K562 (cell line): ENCODE results near the gene STX1A. TPM values are rescaled to one million over a fixed set of nuclear protein-coding genes. Genes with fewer than 3 reads are reported as not detected.

ENCODE experiments used
- ATAC-seq: fragments of 200-7000 bp; cut with Tn5 transposase; 3 replicates; pipeline ENCODE4 v1.9.1; 2020; ENCODE audit warnings: moderate library complexity
- BruUV-seq: library from RNA; stranded (reverse); fragments of 400-500 nt; replicated peaks from 2 replicates; lab custom pipeline; 2021; lab: Mats Ljungman, UMichigan
- CTCF ChIA-PET: fragments of 300-600 bp; formaldehyde crosslinking; extraction: SDS; loops from one replicate; lab custom pipeline; 2021; ENCODE audit warnings: low intra/inter-chr PET ratio; lab: Yijun Ruan, JAX
- POLR2A ChIA-PET: fragments of 300-600, 350-650 bp; sonication (Branson Sonifier 250); formaldehyde crosslinking; extraction: SDS; loops from one replicate; lab custom pipeline; 2021; ENCODE audit warnings: antibody characterized with exemption, inconsistent platforms; lab: Yijun Ruan, JAX
- DNase-seq, 4 experiments: peaks; one replicate each; pipeline versions ENCODE4 v3.0.0 to v3.0.0-alpha.2; 2011 to 2018; ENCODE audit warnings: low spot score in 3 of 4, mixed read lengths in 3 of 4; ENCODE audit errors: extremely low read depth in 1 of 4
- FAIRE-seq: peaks from 2 replicates; lab custom pipeline; 2011; peaks lifted over from hg19 to GRCh38; lab: Jason Lieb, UNC
- H2AFZ ChIP-seq: 2 replicates; pipeline ENCODE4 v1.6.0; 2011; ENCODE audit warnings: low read depth, low read length, control low read depth, inconsistent platforms
- H3K27ac ChIP-seq: fragments of 200-600 bp; 3 replicates; pipeline ENCODE4 v1.8.0; 2011; ENCODE audit warnings: low read depth, mild to moderate bottlenecking, control low read depth, inconsistent platforms, low read length, moderate library complexity, mixed read lengths; ENCODE audit errors: extremely low read depth
- H3K27me3 ChIP-seq, 2 experiments: fragments of 300-600 bp in 1 of 2; 2 replicates in 1 of 2; 3 replicates in 1 of 2; pipeline versions ENCODE4 v1.6.0 to v1.8.0; 2011; ENCODE audit warnings: inconsistent platforms in 2 of 2, low read length in 2 of 2, mild to moderate bottlenecking in 1 of 2, mixed read lengths in 1 of 2, moderate library complexity in 1 of 2; ENCODE audit not compliant: control insufficient read depth in 2 of 2, insufficient read depth in 2 of 2
- H3K36me3 ChIP-seq: fragments of 300-600 bp; 3 replicates; pipeline ENCODE4 v1.8.0; 2011; ENCODE audit warnings: mild to moderate bottlenecking, low read length, inconsistent platforms; ENCODE audit not compliant: control insufficient read depth, insufficient read depth
- H3K4me1 ChIP-seq, 2 experiments: fragments of 200-600 bp in 1 of 2; replicated peaks in 1 of 2; 2 replicates in 1 of 2; 3 replicates in 1 of 2; pipeline versions ENCODE4 v1.5.1 to v1.8.0; 2011; ENCODE audit warnings: inconsistent platforms in 2 of 2, low read length in 2 of 2, mild to moderate bottlenecking in 1 of 2, mixed read lengths in 1 of 2, moderate library complexity in 1 of 2; ENCODE audit not compliant: control insufficient read depth in 2 of 2, insufficient read depth in 2 of 2
- H3K4me2 ChIP-seq: 2 replicates; pipeline ENCODE4 v1.6.1; 2011; ENCODE audit warnings: low read length, control low read depth, inconsistent platforms, mixed read lengths; ENCODE audit not compliant: insufficient read depth
- H3K4me3 ChIP-seq: fragments of 200-600 bp; sonication (generic), shearing (Covaris generic); 2 replicates; pipeline ENCODE4 v1.5.1; 2016; ENCODE audit warnings: control low read depth, inconsistent platforms
- H3K79me2 ChIP-seq: fragments of 200-600 bp; 3 replicates; pipeline ENCODE4 v1.8.0; 2011; ENCODE audit warnings: low read length, inconsistent platforms; ENCODE audit not compliant: control insufficient read depth, insufficient read depth
- H3K9ac ChIP-seq, 2 experiments: 2 replicates each; pipeline versions ENCODE4 v1.6.0 to v1.6.1; 2011; ENCODE audit warnings: low read depth in 2 of 2, low read length in 2 of 2, control low read depth in 1 of 2, inconsistent platforms in 1 of 2, mild to moderate bottlenecking in 1 of 2, mixed read lengths in 1 of 2; ENCODE audit not compliant: insufficient read depth in 1 of 2
- H3K9me1 ChIP-seq: one replicate; pipeline ENCODE4 v1.6.0; 2011; ENCODE audit warnings: inconsistent platforms, mild to moderate bottlenecking, low read length, moderate library complexity; ENCODE audit not compliant: control insufficient read depth, insufficient read depth
- H3K9me3 ChIP-seq: replicated peaks from 2 replicates; pipeline ENCODE4 v1.5.1; 2011; ENCODE audit warnings: low read depth, low read length, inconsistent platforms; ENCODE audit not compliant: control insufficient read depth, insufficient read depth
- H4K20me1 ChIP-seq: replicated peaks from 2 replicates; pipeline ENCODE4 v1.6.1; 2011; ENCODE audit warnings: low read length, inconsistent platforms, mixed read lengths; ENCODE audit not compliant: control insufficient read depth, insufficient read depth
- L3MBTL2 ChIP-seq: fragments of 450-650 bp; IDR thresholded peaks from 2 replicates; pipeline ENCODE4 v1.6.1; 2016; ENCODE audit warnings: mild to moderate bottlenecking, moderate library complexity
- RAD51 ChIP-seq: fragments of 450-650 bp; IDR thresholded peaks from 2 replicates; pipeline ENCODE4 v1.7.1; 2016; ENCODE audit warnings: low read depth, mild to moderate bottlenecking, borderline replicate concordance
- RBFOX2 ChIP-seq: fragments of 200-400 bp; formaldehyde crosslinking; IDR thresholded peaks from 2 replicates; pipeline ENCODE4 v1.6.1; 2017; ENCODE audit warnings: low read depth, mild to moderate bottlenecking, low read length, moderate library complexity
- SMAD3 ChIP-seq: fragments of 450-650 bp; formaldehyde crosslinking; conservative IDR thresholded peaks from 2 replicates; pipeline ENCODE4 v1.4.0; 2020; ENCODE audit warnings: mild to moderate bottlenecking
- SMARCA4 ChIP-seq: fragments of 450-650 bp; IDR thresholded peaks from 2 replicates; pipeline ENCODE4 v1.6.1; 2016
- ZBTB7A ChIP-seq: IDR thresholded peaks from 2 replicates; pipeline ENCODE4 v1.6.1; 2011; ENCODE audit warnings: low read depth, mild to moderate bottlenecking, low read length, moderate library complexity, borderline replicate concordance; ENCODE audit not compliant: control insufficient read depth
- ZNF764 ChIP-seq: fragments of 250-450 bp; sonication (Bioruptor Pico); IDR thresholded peaks from 2 replicates; pipeline ENCODE4 v1.4.0; 2020; ENCODE audit warnings: low read depth, mild to moderate bottlenecking, moderate library complexity
- ZNF785 ChIP-seq: fragments of 250-450 bp; sonication (Bioruptor Pico); IDR thresholded peaks from 2 replicates; pipeline ENCODE4 v1.4.0; 2020; ENCODE audit warnings: mild to moderate bottlenecking
- whole genome bisulfite sequencing: fragments of 100-300 bp; shearing (Covaris generic); methylation state at CpG from one replicate; pipeline ENCODE4 v1.1.6; 2016; ENCODE audit warnings: low coverage, mixed read lengths; ENCODE audit not compliant: insufficient coverage; ENCODE audit errors: missing lambda C conversion rate; 5-methylcytosine and 5-hydroxymethylcytosine counted together
- in situ Hi-C: fragments of 300-500 bp; cut with MboI; formaldehyde crosslinking; loops from 4 replicates; pipeline ENCODE4 v1.15.0; 2018; ENCODE audit warnings: inconsistent platforms, mixed read lengths
- intact Hi-C: fragments of 100-400 bp; cut with micrococcal nuclease; formaldehyde crosslinking; loops from 2 replicates; pipeline ENCODE4 v1.14.2; 2022
- polyA plus RNA-seq, 8 experiments: library from polyadenylated mRNA; depleted of rRNA in 4 of 8; stranded (reverse) in 5 of 8; unstranded in 3 of 8; fragments of >200 nt; fragmentation: Nextera tagmentation in 2 of 8; fragmentation: Illumina TruSeq in 1 of 8; extraction: Ambion mirVana in 2 of 8; extraction: Trizol in 1 of 8; gene quantifications; 2 replicates each; pipeline versions ENCODE4 v1.2.1 to v1.2.3, GENCODE V29; 2011 to 2014; ENCODE audit warnings: inconsistent platforms in 1 of 8, missing spikeins in 1 of 8
- total RNA-seq, 7 experiments: library from RNA; depleted of rRNA in 6 of 7; stranded (reverse); fragments of >200 nt in 6 of 7; fragmentation: Illumina TruSeq in 2 of 7; extraction: Trizol in 2 of 7; gene quantifications; 2 replicates each; pipeline versions ENCODE4 v1.2.1 to v1.2.3, GENCODE V29; 2011 to 2021; ENCODE audit warnings: low replicate concordance in 1 of 7
- TF ChIP-seq, protein P1 (sequence below): fragments of 450-650 bp; IDR thresholded peaks from 2 replicates; pipeline ENCODE4 v1.6.1; 2016; ENCODE audit warnings: mild to moderate bottlenecking, moderate library complexity
- TF ChIP-seq, protein P2 (sequence below), 2 experiments: fragments of 450-650 bp; IDR thresholded peaks; 2 replicates each; pipeline ENCODE4 v1.6.1; 2016

STX1A gene
- total and polyA plus RNA-seq, 9 of the 15 experiments (the other 6 are each of a cell fraction or from before 2014, with no cell fraction given) = 0.04 to 15.1 (median 6.3) TPM

DNA sequence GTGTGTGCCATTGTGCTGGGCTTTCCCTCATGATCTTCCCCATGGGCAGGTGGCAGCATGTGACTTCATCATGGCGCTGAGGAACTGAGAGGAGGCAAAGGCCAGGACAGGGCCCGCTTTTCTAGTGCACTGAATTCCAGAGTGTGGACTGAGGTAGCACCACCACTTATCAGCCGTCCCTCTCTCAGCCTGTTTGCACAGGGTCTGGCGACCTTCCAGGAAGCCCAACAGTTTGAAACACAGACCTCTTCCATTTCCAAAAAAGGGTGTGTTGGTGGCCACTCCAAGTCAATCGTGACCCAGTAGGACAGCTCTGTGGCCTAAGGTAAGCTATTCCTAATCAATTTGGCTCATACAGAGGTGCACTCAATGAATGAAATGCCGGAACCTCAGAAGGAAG lies 40.6 kb downstream of the STX1A start:
- no peak overlapping the region for H3K4me3 ChIP-seq
- FAIRE-seq (no peak), DNase-seq (peak in 1 of 4 experiments; percentile 61), ATAC-seq (no peak)
- WGBS = 62% methylated on average over 6 of the region's 6 CpGs
- H3K27me3 ChIP-seq = no peaks in the 10 kb centered on the region
- peaks cover 52% of the 10 kb centered on the region for H3K79me2 ChIP-seq
- peaks cover 33% of the 10 kb centered on the region; the same call in 2 of the 3 replicates for H3K36me3 ChIP-seq
- in situ Hi-C loops = no loop called here
- H3K4me1 ChIP-seq = peaks cover 28 to 35% of the 10 kb centered on the region in 2 experiments; a peak in 4 of 5 replicates
- H3K9me3 ChIP-seq = no peaks in the 10 kb centered on the region
- H2AFZ ChIP-seq = no peak overlapping the region
- BruUV-seq = no TSS peak
- H3K9ac ChIP-seq = peak overlapping the region; percentile 25 to 40; a peak in 3 of 4 replicates
- peak overlapping the region; percentile 44; the same call in 2 of the 3 replicates for H3K27ac ChIP-seq
- intact Hi-C loops = no loop called here
- CTCF ChIA-PET = no interaction called here
- H3K4me2 ChIP-seq = no peak overlapping the region
- no peaks in the 10 kb centered on the region for H3K9me1 ChIP-seq
- H4K20me1 ChIP-seq = 0 out of 2 replicates have a peak, but pooled peaks cover 7% of the 10 kb centered on the region
- POLR2A ChIA-PET = interaction anchor here (1.2 kb wide), 1 partner anchor 9 kb away, joined by 3 read pairs; no protein-coding TSS in a partner anchor
- TF ChIP-seq ZBTB7A (no peak), ZNF785 (CRISPR knock-in tag) (no peak), SMARCA4 (no peak), L3MBTL2 (peak; percentile 50; the same call in 1 of the 2 replicates), SMAD3 (no peak), RBFOX2 (0 out of 2 replicates have a peak, but pooled peaks have one; percentile 26), RAD51 (no peak), ZNF764 (CRISPR knock-in tag) (no peak)
- TF ChIP-seq, protein P1, sequence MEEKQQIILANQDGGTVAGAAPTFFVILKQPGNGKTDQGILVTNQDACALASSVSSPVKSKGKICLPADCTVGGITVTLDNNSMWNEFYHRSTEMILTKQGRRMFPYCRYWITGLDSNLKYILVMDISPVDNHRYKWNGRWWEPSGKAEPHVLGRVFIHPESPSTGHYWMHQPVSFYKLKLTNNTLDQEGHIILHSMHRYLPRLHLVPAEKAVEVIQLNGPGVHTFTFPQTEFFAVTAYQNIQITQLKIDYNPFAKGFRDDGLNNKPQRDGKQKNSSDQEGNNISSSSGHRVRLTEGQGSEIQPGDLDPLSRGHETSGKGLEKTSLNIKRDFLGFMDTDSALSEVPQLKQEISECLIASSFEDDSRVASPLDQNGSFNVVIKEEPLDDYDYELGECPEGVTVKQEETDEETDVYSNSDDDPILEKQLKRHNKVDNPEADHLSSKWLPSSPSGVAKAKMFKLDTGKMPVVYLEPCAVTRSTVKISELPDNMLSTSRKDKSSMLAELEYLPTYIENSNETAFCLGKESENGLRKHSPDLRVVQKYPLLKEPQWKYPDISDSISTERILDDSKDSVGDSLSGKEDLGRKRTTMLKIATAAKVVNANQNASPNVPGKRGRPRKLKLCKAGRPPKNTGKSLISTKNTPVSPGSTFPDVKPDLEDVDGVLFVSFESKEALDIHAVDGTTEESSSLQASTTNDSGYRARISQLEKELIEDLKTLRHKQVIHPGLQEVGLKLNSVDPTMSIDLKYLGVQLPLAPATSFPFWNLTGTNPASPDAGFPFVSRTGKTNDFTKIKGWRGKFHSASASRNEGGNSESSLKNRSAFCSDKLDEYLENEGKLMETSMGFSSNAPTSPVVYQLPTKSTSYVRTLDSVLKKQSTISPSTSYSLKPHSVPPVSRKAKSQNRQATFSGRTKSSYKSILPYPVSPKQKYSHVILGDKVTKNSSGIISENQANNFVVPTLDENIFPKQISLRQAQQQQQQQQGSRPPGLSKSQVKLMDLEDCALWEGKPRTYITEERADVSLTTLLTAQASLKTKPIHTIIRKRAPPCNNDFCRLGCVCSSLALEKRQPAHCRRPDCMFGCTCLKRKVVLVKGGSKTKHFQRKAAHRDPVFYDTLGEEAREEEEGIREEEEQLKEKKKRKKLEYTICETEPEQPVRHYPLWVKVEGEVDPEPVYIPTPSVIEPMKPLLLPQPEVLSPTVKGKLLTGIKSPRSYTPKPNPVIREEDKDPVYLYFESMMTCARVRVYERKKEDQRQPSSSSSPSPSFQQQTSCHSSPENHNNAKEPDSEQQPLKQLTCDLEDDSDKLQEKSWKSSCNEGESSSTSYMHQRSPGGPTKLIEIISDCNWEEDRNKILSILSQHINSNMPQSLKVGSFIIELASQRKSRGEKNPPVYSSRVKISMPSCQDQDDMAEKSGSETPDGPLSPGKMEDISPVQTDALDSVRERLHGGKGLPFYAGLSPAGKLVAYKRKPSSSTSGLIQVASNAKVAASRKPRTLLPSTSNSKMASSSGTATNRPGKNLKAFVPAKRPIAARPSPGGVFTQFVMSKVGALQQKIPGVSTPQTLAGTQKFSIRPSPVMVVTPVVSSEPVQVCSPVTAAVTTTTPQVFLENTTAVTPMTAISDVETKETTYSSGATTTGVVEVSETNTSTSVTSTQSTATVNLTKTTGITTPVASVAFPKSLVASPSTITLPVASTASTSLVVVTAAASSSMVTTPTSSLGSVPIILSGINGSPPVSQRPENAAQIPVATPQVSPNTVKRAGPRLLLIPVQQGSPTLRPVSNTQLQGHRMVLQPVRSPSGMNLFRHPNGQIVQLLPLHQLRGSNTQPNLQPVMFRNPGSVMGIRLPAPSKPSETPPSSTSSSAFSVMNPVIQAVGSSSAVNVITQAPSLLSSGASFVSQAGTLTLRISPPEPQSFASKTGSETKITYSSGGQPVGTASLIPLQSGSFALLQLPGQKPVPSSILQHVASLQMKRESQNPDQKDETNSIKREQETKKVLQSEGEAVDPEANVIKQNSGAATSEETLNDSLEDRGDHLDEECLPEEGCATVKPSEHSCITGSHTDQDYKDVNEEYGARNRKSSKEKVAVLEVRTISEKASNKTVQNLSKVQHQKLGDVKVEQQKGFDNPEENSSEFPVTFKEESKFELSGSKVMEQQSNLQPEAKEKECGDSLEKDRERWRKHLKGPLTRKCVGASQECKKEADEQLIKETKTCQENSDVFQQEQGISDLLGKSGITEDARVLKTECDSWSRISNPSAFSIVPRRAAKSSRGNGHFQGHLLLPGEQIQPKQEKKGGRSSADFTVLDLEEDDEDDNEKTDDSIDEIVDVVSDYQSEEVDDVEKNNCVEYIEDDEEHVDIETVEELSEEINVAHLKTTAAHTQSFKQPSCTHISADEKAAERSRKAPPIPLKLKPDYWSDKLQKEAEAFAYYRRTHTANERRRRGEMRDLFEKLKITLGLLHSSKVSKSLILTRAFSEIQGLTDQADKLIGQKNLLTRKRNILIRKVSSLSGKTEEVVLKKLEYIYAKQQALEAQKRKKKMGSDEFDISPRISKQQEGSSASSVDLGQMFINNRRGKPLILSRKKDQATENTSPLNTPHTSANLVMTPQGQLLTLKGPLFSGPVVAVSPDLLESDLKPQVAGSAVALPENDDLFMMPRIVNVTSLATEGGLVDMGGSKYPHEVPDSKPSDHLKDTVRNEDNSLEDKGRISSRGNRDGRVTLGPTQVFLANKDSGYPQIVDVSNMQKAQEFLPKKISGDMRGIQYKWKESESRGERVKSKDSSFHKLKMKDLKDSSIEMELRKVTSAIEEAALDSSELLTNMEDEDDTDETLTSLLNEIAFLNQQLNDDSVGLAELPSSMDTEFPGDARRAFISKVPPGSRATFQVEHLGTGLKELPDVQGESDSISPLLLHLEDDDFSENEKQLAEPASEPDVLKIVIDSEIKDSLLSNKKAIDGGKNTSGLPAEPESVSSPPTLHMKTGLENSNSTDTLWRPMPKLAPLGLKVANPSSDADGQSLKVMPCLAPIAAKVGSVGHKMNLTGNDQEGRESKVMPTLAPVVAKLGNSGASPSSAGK = peak; percentile 38; the same call in 1 of the 2 replicates
- TF ChIP-seq, protein P2, sequence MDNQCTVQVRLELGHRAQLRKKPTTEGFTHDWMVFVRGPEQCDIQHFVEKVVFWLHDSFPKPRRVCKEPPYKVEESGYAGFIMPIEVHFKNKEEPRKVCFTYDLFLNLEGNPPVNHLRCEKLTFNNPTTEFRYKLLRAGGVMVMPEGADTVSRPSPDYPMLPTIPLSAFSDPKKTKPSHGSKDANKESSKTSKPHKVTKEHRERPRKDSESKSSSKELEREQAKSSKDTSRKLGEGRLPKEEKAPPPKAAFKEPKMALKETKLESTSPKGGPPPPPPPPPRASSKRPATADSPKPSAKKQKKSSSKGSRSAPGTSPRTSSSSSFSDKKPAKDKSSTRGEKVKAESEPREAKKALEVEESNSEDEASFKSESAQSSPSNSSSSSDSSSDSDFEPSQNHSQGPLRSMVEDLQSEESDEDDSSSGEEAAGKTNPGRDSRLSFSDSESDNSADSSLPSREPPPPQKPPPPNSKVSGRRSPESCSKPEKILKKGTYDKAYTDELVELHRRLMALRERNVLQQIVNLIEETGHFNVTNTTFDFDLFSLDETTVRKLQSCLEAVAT (IDR thresholded peaks at IDR 0.05) = no peak
